T-helper 1 cell treated with Interleukin-12 subunit alpha and Interleukin-12 subunit beta and Interleukin-4 antibody, amounts not matched to agents 30 μg/mL and 1 μg/mL, for 36 hours (primary cell): ENCODE data around the gene KCNAB2.
A peak's percentile ranks its signal among the peaks of the same experiment; 100 is the strongest.

ENCODE experiments used
- H3K27ac Mint-ChIP-seq: one replicate; pipeline ENCODE4 v1.8.0; 2021; ENCODE audit warnings: mild to moderate bottlenecking, mixed read lengths
- H3K27me3 Mint-ChIP-seq: one replicate; pipeline ENCODE4 v1.8.0; 2021; ENCODE audit warnings: low read depth, mixed read lengths
- H3K36me3 Mint-ChIP-seq: one replicate; pipeline ENCODE4 v1.8.0; 2021; ENCODE audit warnings: low read depth, mixed read lengths
- H3K4me1 Mint-ChIP-seq: one replicate; pipeline ENCODE4 v1.8.0; 2021; ENCODE audit warnings: low read depth, mixed read lengths
- H3K4me3 Mint-ChIP-seq: one replicate; pipeline ENCODE4 v1.8.0; 2021; ENCODE audit warnings: mild to moderate bottlenecking, moderate library complexity, mixed read lengths
- H3K9me3 Mint-ChIP-seq: one replicate; pipeline ENCODE4 v1.8.0; 2021; ENCODE audit warnings: mixed read lengths

The KCNAB2 gene

GRCh38 chr1:6084781-6085495, 39.2 kb downstream of the KCNAB2 start:
- Mint-ChIP-seq H3K4me1 (no peaks in the 10 kb centered on the region), H3K27ac (no peak overlapping the region), H3K9me3 (no peaks in the 10 kb centered on the region), H3K27me3 (no peaks in the 10 kb centered on the region), H3K36me3 (peaks cover 17% of the 10 kb centered on the region), H3K4me3 (no peak overlapping the region)

DNA sequence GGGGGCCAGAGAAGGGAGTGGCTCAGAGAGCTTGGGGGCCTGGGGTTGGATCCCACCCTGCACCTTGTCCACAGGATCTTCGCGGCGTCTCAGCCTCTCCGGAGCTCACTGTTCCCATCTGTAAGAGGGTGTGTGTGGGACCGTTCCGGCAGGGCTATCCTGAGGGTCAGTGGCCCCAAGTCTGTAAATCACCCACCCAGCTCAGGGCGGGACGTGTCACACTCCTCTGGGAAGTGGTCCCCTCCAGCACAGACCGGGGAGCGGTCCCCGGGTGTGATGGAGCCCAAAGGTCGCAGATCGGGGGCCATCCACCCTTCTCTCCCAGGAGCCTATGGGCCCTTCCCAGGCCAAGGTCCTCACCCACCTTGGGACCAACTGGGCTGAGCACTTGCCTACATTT, 40.0 kb downstream of the KCNAB2 start:
- Mint-ChIP-seq H3K9me3 (no peaks in the 10 kb centered on the region), H3K27ac (no peak overlapping the region), H3K36me3 (peaks cover 15% of the 10 kb centered on the region), H3K27me3 (no peaks in the 10 kb centered on the region), H3K4me1 (no peaks in the 10 kb centered on the region), H3K4me3 (no peak overlapping the region)

- no peaks in the 10 kb centered on the region for H3K4me1 Mint-ChIP-seq
Observed at GRCh38 chr1:6086358-6086757, 40.7 kb downstream of the KCNAB2 start.

DNA sequence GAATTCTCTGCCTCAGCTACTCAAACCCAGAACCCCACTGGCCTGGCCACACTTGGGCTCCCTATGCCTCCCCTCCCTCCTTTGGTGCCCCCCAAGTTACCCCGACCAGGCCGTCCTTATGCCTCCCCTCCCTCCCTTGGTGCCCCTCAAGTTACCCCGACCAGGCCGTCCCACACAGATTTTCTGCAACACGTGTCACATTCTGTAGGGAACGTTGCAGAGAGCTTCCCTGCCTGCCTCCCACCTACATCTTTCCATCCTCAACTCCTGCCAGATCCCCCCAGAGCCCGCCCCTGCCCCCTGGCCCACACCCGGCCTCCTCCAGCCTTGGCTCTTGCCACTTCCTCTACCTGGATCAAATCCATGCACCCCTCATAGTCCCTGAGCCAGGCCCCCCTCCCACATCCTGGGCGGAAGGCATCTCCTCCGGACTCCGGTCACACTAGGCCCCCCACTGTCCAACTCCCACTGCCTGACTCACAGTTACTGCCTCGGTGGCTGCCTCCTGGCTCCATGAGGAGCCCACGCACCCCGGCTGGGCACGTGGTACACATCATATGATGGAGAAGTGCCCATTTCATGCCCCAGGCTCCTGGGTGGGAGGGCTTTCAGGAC, 41.2 kb downstream of the KCNAB2 start:
- Mint-ChIP-seq H3K27me3 (no peaks in the 10 kb centered on the region), H3K4me1 (no peaks in the 10 kb centered on the region), H3K36me3 (peaks cover 16% of the 10 kb centered on the region), H3K4me3 (no peak overlapping the region), H3K9me3 (no peaks in the 10 kb centered on the region), H3K27ac (peak overlapping the region; percentile 13)

More at GRCh38 chr1:6086358-6086757, 40.7 kb downstream of the KCNAB2 start:
- Mint-ChIP-seq H3K36me3 (peaks cover 16% of the 10 kb centered on the region), H3K27ac (no peak overlapping the region), H3K27me3 (no peaks in the 10 kb centered on the region), H3K4me3 (no peak overlapping the region), H3K9me3 (no peaks in the 10 kb centered on the region)

DNA sequence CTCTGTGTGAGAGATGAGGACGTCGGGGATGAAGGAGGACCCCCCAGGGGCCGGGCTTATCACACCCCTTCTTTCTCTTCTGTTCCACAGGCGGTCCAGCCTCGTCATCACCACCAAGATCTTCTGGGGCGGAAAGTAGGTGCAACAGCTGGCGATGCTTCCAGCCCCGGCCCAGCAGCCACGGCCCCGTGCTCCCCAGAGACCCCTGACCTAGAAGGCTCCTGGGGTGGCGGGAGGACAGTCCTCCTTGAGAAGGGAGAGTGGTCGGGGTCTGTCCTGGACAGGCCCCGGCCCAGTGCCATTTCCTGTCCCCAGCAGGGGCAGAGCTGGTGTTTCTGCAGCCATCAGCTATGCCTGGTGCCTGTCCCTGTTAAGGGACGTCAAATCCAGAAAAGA, 41.7 kb downstream of the KCNAB2 start:
- Mint-ChIP-seq H3K4me3 (no peak overlapping the region), H3K27me3 (no peaks in the 10 kb centered on the region), H3K9me3 (no peaks in the 10 kb centered on the region), H3K36me3 (peaks cover 17% of the 10 kb centered on the region), H3K27ac (no peak overlapping the region), H3K4me1 (no peaks in the 10 kb centered on the region)

DNA sequence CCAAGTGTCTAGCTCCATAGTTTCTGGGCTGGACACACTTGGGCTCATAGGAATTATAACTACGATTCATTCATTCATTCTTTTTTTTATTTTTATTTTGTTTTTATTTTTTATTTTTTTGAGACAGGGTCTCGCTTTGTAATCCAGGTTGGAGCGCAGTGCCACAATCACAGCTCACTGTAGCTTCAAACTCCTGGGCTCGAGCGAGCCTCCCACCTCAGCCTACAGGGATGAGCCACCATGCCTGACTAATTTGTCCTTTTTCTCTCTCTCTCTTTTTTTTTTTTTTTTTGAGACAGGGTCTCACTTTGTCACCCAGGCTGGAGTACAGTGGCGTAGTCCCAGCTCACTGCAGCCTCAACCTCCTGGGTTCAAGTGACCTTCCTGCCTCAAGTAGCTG, 42.3 kb downstream of the KCNAB2 start:
- Mint-ChIP-seq H3K27ac (no peak overlapping the region), H3K36me3 (peaks cover 18% of the 10 kb centered on the region), H3K27me3 (no peaks in the 10 kb centered on the region), H3K9me3 (no peaks in the 10 kb centered on the region), H3K4me3 (no peak overlapping the region), H3K4me1 (no peaks in the 10 kb centered on the region)

DNA sequence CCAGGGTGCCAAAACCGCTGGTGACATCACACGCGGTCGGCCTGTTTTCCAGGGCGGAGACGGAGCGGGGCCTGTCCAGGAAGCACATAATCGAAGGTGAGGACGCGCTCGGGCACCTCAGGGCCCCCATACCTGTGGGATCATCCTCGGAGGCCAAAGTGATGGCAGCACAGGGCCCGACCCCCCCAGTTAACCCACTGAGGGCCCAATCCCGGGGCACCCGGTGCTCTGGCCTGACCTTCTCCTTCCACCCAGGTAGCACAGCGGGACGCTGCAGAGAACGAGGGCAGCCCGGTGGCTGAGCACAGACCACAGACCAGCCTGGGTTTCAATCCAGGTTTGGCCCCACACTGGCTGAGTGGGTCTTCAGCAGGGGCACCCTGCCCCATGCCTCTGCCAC, 43.3 kb downstream of the KCNAB2 start:
- no peaks in the 10 kb centered on the region for H3K9me3 Mint-ChIP-seq
- no peak overlapping the region for H3K4me3 Mint-ChIP-seq
- H3K27me3 Mint-ChIP-seq, result no peaks in the 10 kb centered on the region
- no peak overlapping the region for H3K27ac Mint-ChIP-seq
- H3K4me1 Mint-ChIP-seq, result no peaks in the 10 kb centered on the region
- H3K36me3 Mint-ChIP-seq, result peaks cover 24% of the 10 kb centered on the region

DNA sequence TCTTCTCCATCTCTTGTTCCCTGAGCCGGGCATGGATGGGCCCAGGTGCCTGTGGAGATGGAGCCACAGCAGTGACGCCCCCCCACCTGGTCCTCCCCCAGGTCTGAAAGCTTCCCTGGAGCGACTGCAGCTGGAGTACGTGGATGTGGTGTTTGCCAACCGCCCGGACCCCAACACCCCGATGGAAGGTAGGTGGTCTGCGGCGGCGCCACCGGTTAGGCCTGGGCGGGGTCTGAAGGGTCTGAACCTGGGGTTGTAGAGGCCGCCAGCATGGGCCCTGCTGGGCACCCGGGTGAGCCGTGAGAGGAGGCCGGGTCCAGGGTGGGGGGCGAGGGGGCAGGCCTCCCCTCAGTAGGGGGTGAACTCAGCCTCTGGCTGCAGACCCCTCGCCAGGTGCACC, 44.6 kb downstream of the KCNAB2 start:
- Mint-ChIP-seq H3K27me3 (no peaks in the 10 kb centered on the region), H3K4me1 (no peaks in the 10 kb centered on the region), H3K27ac (no peak overlapping the region), H3K9me3 (no peaks in the 10 kb centered on the region), H3K4me3 (no peak overlapping the region), H3K36me3 (peaks cover 21% of the 10 kb centered on the region)

GRCh38 chr1:6090996-6091822, 45.5 kb downstream of the KCNAB2 start:
- no peaks in the 10 kb centered on the region for H3K4me1 Mint-ChIP-seq
- H3K27me3 Mint-ChIP-seq, result no peaks in the 10 kb centered on the region
- H3K9me3 Mint-ChIP-seq, result no peaks in the 10 kb centered on the region
- H3K36me3 Mint-ChIP-seq, result peaks cover 21% of the 10 kb centered on the region
- no peak overlapping the region for H3K4me3 Mint-ChIP-seq
- H3K27ac Mint-ChIP-seq, result peak overlapping the region; percentile 4

- Mint-ChIP-seq H3K9me3 (no peaks in the 10 kb centered on the region), H3K27me3 (no peaks in the 10 kb centered on the region), H3K4me3 (no peak overlapping the region), H3K36me3 (peaks cover 20% of the 10 kb centered on the region), H3K4me1 (no peaks in the 10 kb centered on the region), H3K27ac (no peak overlapping the region)
Observed at GRCh38 chr1:6091823-6092109, 46.1 kb downstream of the KCNAB2 start.

DNA sequence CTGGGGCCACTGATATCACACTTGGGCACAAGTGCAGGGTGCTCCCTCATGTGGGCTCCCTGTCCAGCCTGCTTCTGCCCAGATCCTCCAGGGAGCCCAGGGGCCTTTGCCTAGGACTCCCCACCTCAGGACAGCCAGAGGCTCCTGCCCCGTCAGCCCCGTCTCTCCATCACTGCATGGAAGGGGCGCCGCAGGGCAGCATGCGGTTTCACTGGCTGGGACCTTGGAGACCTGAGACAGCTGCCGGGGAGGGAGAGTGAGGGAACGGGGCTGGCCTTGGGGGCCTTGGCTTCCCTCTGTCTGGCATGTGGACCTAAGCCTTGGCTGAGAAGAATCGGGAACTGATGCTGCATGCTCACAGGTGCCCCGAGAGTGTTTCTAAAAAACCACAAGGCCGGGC, 46.5 kb downstream of the KCNAB2 start:
- Mint-ChIP-seq H3K4me3 (no peak overlapping the region), H3K9me3 (no peaks in the 10 kb centered on the region), H3K27ac (no peak overlapping the region), H3K4me1 (no peaks in the 10 kb centered on the region), H3K36me3 (peaks cover 17% of the 10 kb centered on the region), H3K27me3 (no peaks in the 10 kb centered on the region)

- H3K4me1 Mint-ChIP-seq, result no peaks in the 10 kb centered on the region
- no peak overlapping the region for H3K4me3 Mint-ChIP-seq
- peaks cover 24% of the 10 kb centered on the region for H3K36me3 Mint-ChIP-seq
- no peak overlapping the region for H3K27ac Mint-ChIP-seq
- no peaks in the 10 kb centered on the region for H3K9me3 Mint-ChIP-seq
- H3K27me3 Mint-ChIP-seq, result no peaks in the 10 kb centered on the region
Observed at GRCh38 chr1:6093071-6093470, 47.4 kb downstream of the KCNAB2 start.

DNA sequence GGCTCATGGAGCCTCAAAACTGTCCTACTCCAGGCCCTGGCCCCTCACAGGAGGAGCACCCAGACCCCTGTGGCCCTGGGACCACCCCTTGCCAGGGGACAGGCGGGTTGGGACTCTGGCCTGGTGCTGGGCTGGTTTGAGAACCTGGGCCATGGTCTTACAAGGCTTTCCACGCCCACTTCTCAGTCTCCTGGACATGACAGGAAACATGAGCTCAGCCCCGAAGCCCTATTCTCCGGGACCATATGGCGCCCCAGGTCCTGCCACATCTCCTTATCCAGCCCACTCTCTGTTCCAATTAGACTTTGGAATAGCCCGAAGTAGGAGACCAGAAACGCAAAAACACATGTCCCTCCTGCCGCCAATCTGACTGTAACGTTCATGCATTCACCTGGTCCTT, 47.9 kb downstream of the KCNAB2 start:
- no peak overlapping the region for H3K27ac Mint-ChIP-seq
- no peaks in the 10 kb centered on the region for H3K27me3 Mint-ChIP-seq
- peaks cover 27% of the 10 kb centered on the region for H3K36me3 Mint-ChIP-seq
- H3K4me3 Mint-ChIP-seq, result no peak overlapping the region
- no peaks in the 10 kb centered on the region for H3K9me3 Mint-ChIP-seq
- H3K4me1 Mint-ChIP-seq, result no peaks in the 10 kb centered on the region

- Mint-ChIP-seq H3K4me1 (no peaks in the 10 kb centered on the region), H3K36me3 (peaks cover 28% of the 10 kb centered on the region), H3K9me3 (no peaks in the 10 kb centered on the region), H3K4me3 (no peak overlapping the region), H3K27me3 (no peaks in the 10 kb centered on the region), H3K27ac (no peak overlapping the region)
Observed at GRCh38 chr1:6094246-6094645, 48.6 kb downstream of the KCNAB2 start.
